Mesendoderm (in vitro differentiated cells): Measurements from ENCODE around the gene VIM.

Experiments
- DNase-seq: peaks from one replicate; pipeline ENCODE4 v3.0.0; 2013
- H2AK5ac ChIP-seq: 2 replicates; pipeline ENCODE4 v1.6.1; 2013; ENCODE audit warnings: low read length, inconsistent platforms
- H2BK120ac ChIP-seq: 2 replicates; pipeline ENCODE4 v1.6.1; 2013; ENCODE audit warnings: low read depth, mild to moderate bottlenecking, low read length, moderate library complexity, mixed read lengths
- H2BK15ac ChIP-seq: replicated peaks from 2 replicates; pipeline ENCODE4 v1.6.1; 2013; ENCODE audit warnings: low read depth, mild to moderate bottlenecking, moderate library complexity
- H2BK5ac ChIP-seq: 2 replicates; pipeline ENCODE4 v1.6.1; 2013; ENCODE audit warnings: low read length, inconsistent platforms
- H3K18ac ChIP-seq: 2 replicates; pipeline ENCODE4 v1.6.1; 2013; ENCODE audit warnings: mild to moderate bottlenecking, low read length, mixed read lengths
- H3K23ac ChIP-seq: one replicate; pipeline ENCODE4 v1.6.1; 2013; ENCODE audit warnings: low read length
- H3K27ac ChIP-seq: 2 replicates; pipeline ENCODE4 v1.5.1; 2013; ENCODE audit warnings: low read depth, mild to moderate bottlenecking, inconsistent platforms, low read length, moderate library complexity
- H3K27me3 ChIP-seq: 2 replicates; pipeline ENCODE4 v1.6.1; 2013; ENCODE audit warnings: low read length, control low read depth, mild to moderate bottlenecking, inconsistent platforms; ENCODE audit not compliant: insufficient read depth, poor library complexity
- H3K36me3 ChIP-seq: 2 replicates; pipeline ENCODE4 v1.6.1; 2013; ENCODE audit warnings: low read length, inconsistent platforms; ENCODE audit not compliant: control insufficient read depth, insufficient read depth
- H3K4ac ChIP-seq: one replicate; pipeline ENCODE4 v1.6.1; 2013; ENCODE audit warnings: low read depth, mild to moderate bottlenecking, low read length, moderate library complexity
- H3K4me1 ChIP-seq: 2 replicates; pipeline ENCODE4 v1.6.1; 2013; ENCODE audit warnings: low read depth, low read length, inconsistent platforms; ENCODE audit not compliant: control insufficient read depth
- H3K4me2 ChIP-seq: 2 replicates; pipeline ENCODE4 v1.6.1; 2013; ENCODE audit warnings: low read length
- H3K4me3 ChIP-seq: 2 replicates; pipeline ENCODE4 v1.5.1; 2013; ENCODE audit warnings: mild to moderate bottlenecking, low read length
- H3K56ac ChIP-seq: one replicate; pipeline ENCODE4 v1.6.1; 2013; ENCODE audit warnings: low read length
- H3K79me1 ChIP-seq: 2 replicates; pipeline ENCODE4 v1.6.1; 2013; ENCODE audit warnings: low read length, inconsistent platforms
- H3K79me2 ChIP-seq: 2 replicates; pipeline ENCODE4 v1.6.1; 2013; ENCODE audit warnings: mild to moderate bottlenecking, low read length; ENCODE audit not compliant: control insufficient read depth, insufficient read depth
- H3K9ac ChIP-seq: 2 replicates; pipeline ENCODE4 v1.6.1; 2013; ENCODE audit warnings: low read length, inconsistent platforms
- H4K5ac ChIP-seq: one replicate; pipeline ENCODE4 v1.6.1; 2013; ENCODE audit warnings: low read length
- H4K8ac ChIP-seq: one replicate; pipeline ENCODE4 v1.6.1; 2013; ENCODE audit warnings: low read depth, mild to moderate bottlenecking, control low read depth, low read length, moderate library complexity
- WGBS: extraction: QIAGEN DNeasy Blood & Tissue Kit; methylation state at CpG from one replicate; pipeline ENCODE4 v1.1.7; 2013; ENCODE audit warnings: low lambda C conversion rate, missing lambda C conversion rate; ENCODE audit not compliant: insufficient coverage; ENCODE audit errors: extremely low coverage; 5-methylcytosine and 5-hydroxymethylcytosine counted together

VIM gene

DNA sequence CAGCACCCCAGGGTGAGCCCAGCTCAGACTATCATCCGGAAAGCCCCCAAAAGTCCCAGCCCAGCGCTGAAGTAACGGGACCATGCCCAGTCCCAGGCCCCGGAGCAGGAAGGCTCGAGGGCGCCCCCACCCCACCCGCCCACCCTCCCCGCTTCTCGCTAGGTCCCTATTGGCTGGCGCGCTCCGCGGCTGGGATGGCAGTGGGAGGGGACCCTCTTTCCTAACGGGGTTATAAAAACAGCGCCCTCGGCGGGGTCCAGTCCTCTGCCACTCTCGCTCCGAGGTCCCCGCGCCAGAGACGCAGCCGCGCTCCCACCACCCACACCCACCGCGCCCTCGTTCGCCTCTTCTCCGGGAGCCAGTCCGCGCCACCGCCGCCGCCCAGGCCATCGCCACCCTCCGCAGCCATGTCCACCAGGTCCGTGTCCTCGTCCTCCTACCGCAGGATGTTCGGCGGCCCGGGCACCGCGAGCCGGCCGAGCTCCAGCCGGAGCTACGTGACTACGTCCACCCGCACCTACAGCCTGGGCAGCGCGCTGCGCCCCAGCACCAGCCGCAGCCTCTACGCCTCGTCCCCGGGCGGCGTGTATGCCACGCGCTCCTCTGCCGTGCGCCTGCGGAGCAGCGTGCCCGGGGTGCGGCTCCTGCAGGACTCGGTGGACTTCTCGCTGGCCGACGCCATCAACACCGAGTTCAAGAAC lies 1.1 kb downstream of the VIM start:
- Histone ChIP-seq H2BK15ac (no peak overlapping the region), H2BK5ac (no peak overlapping the region), H3K23ac (peak overlapping the region; percentile 59), H3K4me3 (peak overlapping the region; percentile 97), H3K27me3 (no peaks in the 10 kb centered on the region), H4K8ac (no peak overlapping the region), H3K4ac (no peak overlapping the region), H3K79me1 (peaks cover 6% of the 10 kb centered on the region), H3K27ac (peak overlapping the region; percentile 99), H3K4me1 (peaks cover 8% of the 10 kb centered on the region), H2AK5ac (no peak overlapping the region), H3K79me2 (peaks cover 18% of the 10 kb centered on the region), H2BK120ac (peak overlapping the region; percentile 75), H3K56ac (peak overlapping the region; percentile 98), H3K36me3 (peaks cover 8% of the 10 kb centered on the region), H3K9ac (peak overlapping the region; percentile 98), H3K4me2 (peak overlapping the region; percentile 65), H3K18ac (peak overlapping the region; percentile 15), H4K5ac (no peak overlapping the region)
- DNase-seq, result peak; percentile 88
- WGBS, result no CpG with 5 or more reads among the region's 72 CpGs

GRCh38 chr10:17229717-17229966 lies 1.6 kb downstream of the VIM start:
- Histone ChIP-seq H2AK5ac (no peak overlapping the region), H3K18ac (peak overlapping the region; percentile 10), H3K36me3 (peaks cover 9% of the 10 kb centered on the region), H3K23ac (peak overlapping the region; percentile 59), H4K5ac (no peak overlapping the region), H3K56ac (peak overlapping the region; percentile 98), H2BK5ac (peak overlapping the region; percentile 29), H3K4me3 (peak overlapping the region; percentile 97), H3K79me1 (peaks cover 6% of the 10 kb centered on the region), H3K4me2 (peak overlapping the region; percentile 59), H3K27me3 (no peaks in the 10 kb centered on the region), H2BK15ac (no peak overlapping the region), H3K4ac (no peak overlapping the region), H3K27ac (peak overlapping the region; percentile 10), H3K79me2 (peaks cover 18% of the 10 kb centered on the region), H2BK120ac (no peak overlapping the region), H4K8ac (no peak overlapping the region), H3K9ac (peak overlapping the region; percentile 98), H3K4me1 (peaks cover 8% of the 10 kb centered on the region)
- no CpG with 5 or more reads among the region's 21 CpGs for WGBS
- DNase-seq, result peak; percentile 81

DNA sequence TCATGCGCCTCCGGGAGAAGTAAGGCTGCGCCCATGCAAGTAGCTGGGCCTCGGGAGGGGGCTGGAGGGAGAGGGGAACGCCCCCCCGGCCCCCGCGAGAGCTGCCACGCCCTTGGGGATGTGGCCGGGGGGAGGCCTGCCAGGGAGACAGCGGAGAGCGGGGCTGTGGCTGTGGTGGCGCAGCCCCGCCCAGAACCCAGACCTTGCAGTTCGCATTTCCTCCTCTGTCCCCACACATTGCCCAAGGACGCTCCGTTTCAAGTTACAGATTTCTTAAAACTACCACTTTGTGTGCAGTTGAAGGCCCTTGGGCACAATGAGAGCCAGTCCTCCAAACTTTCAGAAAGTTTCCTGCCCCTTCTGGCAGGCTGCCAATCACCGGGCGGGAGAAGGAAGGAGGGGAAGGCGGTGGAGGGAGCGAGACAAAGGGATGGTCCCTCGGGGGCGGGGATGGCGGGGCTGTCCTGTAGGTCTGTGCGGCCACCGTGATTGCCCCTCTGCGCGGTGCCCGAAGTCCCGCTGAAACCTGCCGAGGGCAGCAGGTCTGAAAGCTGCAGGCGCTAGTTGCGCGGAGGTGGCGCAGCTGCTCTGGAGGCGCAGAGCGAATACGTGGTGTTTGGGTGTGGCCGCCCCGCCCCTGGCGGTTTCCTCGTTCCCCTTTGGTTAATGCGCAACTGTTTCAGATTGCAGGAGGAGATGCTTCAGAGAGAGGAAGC lies 2.1 kb downstream of the VIM start:
- peaks cover 8% of the 10 kb centered on the region for H3K4me1 ChIP-seq
- H2BK5ac ChIP-seq, result peak overlapping the region; percentile 29
- no peak overlapping the region for H2BK15ac ChIP-seq
- no peak overlapping the region for H3K4ac ChIP-seq
- peak; percentile 87 for DNase-seq
- peak overlapping the region; percentile 98 for H3K56ac ChIP-seq
- H3K27me3 ChIP-seq, result no peaks in the 10 kb centered on the region
- peaks cover 9% of the 10 kb centered on the region for H3K36me3 ChIP-seq
- H2BK120ac ChIP-seq, result no peak overlapping the region
- H2AK5ac ChIP-seq, result no peak overlapping the region
- no peak overlapping the region for H3K23ac ChIP-seq
- peaks cover 6% of the 10 kb centered on the region for H3K79me1 ChIP-seq
- H3K9ac ChIP-seq, result peak overlapping the region; percentile 98
- H3K4me2 ChIP-seq, result peak overlapping the region; percentile 68
- no peak overlapping the region for H4K5ac ChIP-seq
- no peak overlapping the region for H4K8ac ChIP-seq
- H3K18ac ChIP-seq, result peak overlapping the region; percentile 10
- peak overlapping the region; percentile 97 for H3K4me3 ChIP-seq
- peak overlapping the region; percentile 10 for H3K27ac ChIP-seq
- peaks cover 18% of the 10 kb centered on the region for H3K79me2 ChIP-seq
- WGBS, result no CpG with 5 or more reads among the region's 43 CpGs

DNA sequence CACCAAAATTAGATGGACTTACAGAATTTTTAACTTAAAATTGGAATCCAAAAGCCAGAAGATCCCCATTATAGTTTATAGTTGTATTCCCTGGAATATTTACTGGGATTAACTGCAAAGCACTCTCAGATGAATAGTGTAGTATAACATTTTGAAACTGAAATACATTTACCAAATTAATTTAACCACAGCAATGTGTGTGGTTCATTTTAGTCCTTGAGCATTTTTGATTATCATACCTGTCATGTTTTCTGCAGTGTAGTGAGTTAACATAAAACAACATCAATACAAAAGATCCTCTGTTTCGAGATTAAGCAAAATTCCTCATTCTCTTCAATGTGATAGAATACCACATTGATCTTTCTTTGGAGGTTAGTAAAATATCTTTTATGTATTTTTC lies 3.7 kb downstream of the VIM start:
- no peak overlapping the region for H3K18ac ChIP-seq
- no peak overlapping the region for H3K4me3 ChIP-seq
- no peak for DNase-seq
- no peak overlapping the region for H4K5ac ChIP-seq
- H3K36me3 ChIP-seq, result peaks cover 9% of the 10 kb centered on the region
- no peak overlapping the region for H2AK5ac ChIP-seq
- H3K9ac ChIP-seq, result no peak overlapping the region
- H2BK5ac ChIP-seq, result no peak overlapping the region
- peaks cover 6% of the 10 kb centered on the region for H3K79me1 ChIP-seq
- H3K4ac ChIP-seq, result no peak overlapping the region
- H3K56ac ChIP-seq, result no peak overlapping the region
- peaks cover 6% of the 10 kb centered on the region for H3K4me1 ChIP-seq
- no peak overlapping the region for H4K8ac ChIP-seq
- no peak overlapping the region for H3K4me2 ChIP-seq
- no peak overlapping the region for H3K27ac ChIP-seq
- no CpG with 5 or more reads among the region's 1 CpG for WGBS
- H3K27me3 ChIP-seq, result no peaks in the 10 kb centered on the region
- H3K23ac ChIP-seq, result no peak overlapping the region
- peaks cover 18% of the 10 kb centered on the region for H3K79me2 ChIP-seq
- H2BK120ac ChIP-seq, result no peak overlapping the region
- no peak overlapping the region for H2BK15ac ChIP-seq

- peaks cover 9% of the 10 kb centered on the region for H3K36me3 ChIP-seq
- no peak overlapping the region for H3K4me2 ChIP-seq
- H3K56ac ChIP-seq, result no peak overlapping the region
- H3K4ac ChIP-seq, result no peak overlapping the region
- H3K18ac ChIP-seq, result no peak overlapping the region
- no peak overlapping the region for H2BK15ac ChIP-seq
- no peaks in the 10 kb centered on the region for H3K27me3 ChIP-seq
- DNase-seq, result no peak
- H2AK5ac ChIP-seq, result no peak overlapping the region
- H3K79me1 ChIP-seq, result peaks cover 6% of the 10 kb centered on the region
- H2BK5ac ChIP-seq, result no peak overlapping the region
- H4K5ac ChIP-seq, result no peak overlapping the region
- no peak overlapping the region for H3K4me3 ChIP-seq
- no peak overlapping the region for H3K23ac ChIP-seq
- H2BK120ac ChIP-seq, result no peak overlapping the region
- H4K8ac ChIP-seq, result no peak overlapping the region
- H3K27ac ChIP-seq, result no peak overlapping the region
- no CpG with 5 or more reads among the region's 3 CpGs for WGBS
- H3K4me1 ChIP-seq, result peaks cover 3% of the 10 kb centered on the region
- H3K9ac ChIP-seq, result no peak overlapping the region
- peaks cover 18% of the 10 kb centered on the region for H3K79me2 ChIP-seq
Observed at GRCh38 chr10:17232276-17232960, 4.4 kb downstream of the VIM start.
